Colonic mucosa (tissue), 4 donors: ENCODE data around the gene DCX. TPM values are rescaled to one million over a fixed set of nuclear protein-coding genes. Genes with fewer than 3 reads are reported as not detected.

Experiments used
- DNase-seq: peaks from one replicate; pipeline ENCODE4 v3.0.0-alpha.2; 2020
- H3K27ac ChIP-seq: fragments of 200-600 bp; one replicate; pipeline ENCODE4 v1.8.0; 2021
- H3K27me3 ChIP-seq: fragments of 200-600 bp; one replicate; pipeline ENCODE4 v1.8.0; 2021
- H3K36me3 ChIP-seq: fragments of 200-600 bp; one replicate; pipeline ENCODE4 v1.8.0; 2021
- H3K4me1 ChIP-seq: fragments of 200-600 bp; one replicate; pipeline ENCODE4 v1.8.0; 2021; ENCODE audit warnings: mild to moderate bottlenecking
- H3K4me3 ChIP-seq: fragments of 200-600 bp; one replicate; pipeline ENCODE4 v1.8.0; 2021
- H3K9ac ChIP-seq, 2 donors: one replicate each; pipeline ENCODE4 v1.7.0; 2013; ENCODE audit warnings: control low read depth in 2 of 2, low read depth in 2 of 2, low read length in 2 of 2
- H3K9me3 ChIP-seq: fragments of 200-600 bp; one replicate; pipeline ENCODE4 v1.8.0; 2021
- CTCF ChIP-seq: fragments of 200-600 bp; IDR thresholded peaks from one replicate; pipeline ENCODE4 v1.8.0; 2022; ENCODE audit warnings: antibody characterized with exemption, mild to moderate bottlenecking
- intact Hi-C: fragments of 100-400 bp; cut with DNase I; formaldehyde crosslinking; loops from one replicate; pipeline ENCODE4 v1.14.1; 2022
- total RNA-seq, 2 donors: library from RNA; stranded (reverse); fragmentation: NEBNext Ultra II Directional in 1 of 2; extraction: Animal tissue kit (Norgen Biotek cat#: 25700) in 1 of 2; gene quantifications; one replicate each; pipeline ENCODE4 v1.2.1, GENCODE V29; 2021
- donor health status: healthy.
- donor health status: DM: no; HTN: no; CAD: no.
- donor health status: DM: no; HTN: no; CAD: no.

DCX gene
- total RNA-seq, 2 donors from 2014 or later = 0.11 to 0.40 TPM

- H3K27ac ChIP-seq = no peak overlapping the region
- no peak overlapping the region for H3K9ac ChIP-seq
- no peaks in the 10 kb centered on the region for H3K9me3 ChIP-seq
- no peak for TF ChIP-seq CTCF
- no peak overlapping the region for H3K4me3 ChIP-seq
- H3K27me3 ChIP-seq = no peaks in the 10 kb centered on the region
- intact Hi-C loops = no loop called here
- no peak for DNase-seq
- no peaks in the 10 kb centered on the region for H3K4me1 ChIP-seq
- no peaks in the 10 kb centered on the region for H3K36me3 ChIP-seq
Measured at GRCh38 chrX:111262086-111262485, 149.9 kb downstream of the DCX start.

GRCh38 chrX:111260451-111260850 lies 151.5 kb downstream of the DCX start:
- DNase-seq = no peak
- Histone ChIP-seq H3K4me1 (no peaks in the 10 kb centered on the region), H3K9ac (no peak overlapping the region), H3K4me3 (no peak overlapping the region), H3K9me3 (no peaks in the 10 kb centered on the region), H3K27me3 (no peaks in the 10 kb centered on the region), H3K27ac (no peak overlapping the region), H3K36me3 (no peaks in the 10 kb centered on the region)
- no peak for TF ChIP-seq CTCF
- intact Hi-C loops = no loop called here

GRCh38 chrX:111259559-111259958 lies 152.4 kb downstream of the DCX start:
- Histone ChIP-seq H3K9me3 (no peaks in the 10 kb centered on the region), H3K27ac (no peak overlapping the region), H3K4me1 (no peaks in the 10 kb centered on the region), H3K9ac (no peak overlapping the region), H3K4me3 (no peak overlapping the region), H3K36me3 (no peaks in the 10 kb centered on the region), H3K27me3 (no peaks in the 10 kb centered on the region)
- TF ChIP-seq CTCF = no peak
- intact Hi-C loops = no loop called here
- DNase-seq = no peak

- no peak overlapping the region for H3K27ac ChIP-seq
- no peak overlapping the region for H3K9ac ChIP-seq
- H3K9me3 ChIP-seq = no peaks in the 10 kb centered on the region
- H3K4me3 ChIP-seq = no peak overlapping the region
- no peaks in the 10 kb centered on the region for H3K4me1 ChIP-seq
- H3K36me3 ChIP-seq = no peaks in the 10 kb centered on the region
- DNase-seq = no peak
- intact Hi-C loops = no loop called here
- no peak for TF ChIP-seq CTCF
- no peaks in the 10 kb centered on the region for H3K27me3 ChIP-seq
Measured at GRCh38 chrX:111257733-111258132, 154.3 kb downstream of the DCX start.

- H3K9me3 ChIP-seq = no peaks in the 10 kb centered on the region
- intact Hi-C loops = no loop called here
- H3K4me1 ChIP-seq = no peaks in the 10 kb centered on the region
- H3K27me3 ChIP-seq = no peaks in the 10 kb centered on the region
- TF ChIP-seq CTCF = no peak
- H3K9ac ChIP-seq = no peak overlapping the region
- no peak overlapping the region for H3K4me3 ChIP-seq
- H3K27ac ChIP-seq = no peak overlapping the region
- H3K36me3 ChIP-seq = no peaks in the 10 kb centered on the region
- no peak for DNase-seq
Measured at GRCh38 chrX:111254896-111255693, 156.9 kb downstream of the DCX start.
